Head of caudate nucleus (tissue), 42 donors: ENCODE measurements around the gene OR10G4.
"Not testable (repeated sequence)": the region's sequence is repeated elsewhere in the genome, so short reads cannot be mapped to it uniquely, and the experiment has no call there.

Experiments used
- DNase-seq, 42 donors: peaks; one replicate each; pipeline versions ENCODE4 v3.0.0 to v3.0.0-alpha.2; 2020 to 2021; ENCODE audit warnings: mixed read lengths in 7 of 42
- intact Hi-C: fragments of 100-400 bp; cut with DNase I; formaldehyde crosslinking; loops from one replicate; pipeline ENCODE4 v1.15.0; 2022

Gene OR10G4, protein sequence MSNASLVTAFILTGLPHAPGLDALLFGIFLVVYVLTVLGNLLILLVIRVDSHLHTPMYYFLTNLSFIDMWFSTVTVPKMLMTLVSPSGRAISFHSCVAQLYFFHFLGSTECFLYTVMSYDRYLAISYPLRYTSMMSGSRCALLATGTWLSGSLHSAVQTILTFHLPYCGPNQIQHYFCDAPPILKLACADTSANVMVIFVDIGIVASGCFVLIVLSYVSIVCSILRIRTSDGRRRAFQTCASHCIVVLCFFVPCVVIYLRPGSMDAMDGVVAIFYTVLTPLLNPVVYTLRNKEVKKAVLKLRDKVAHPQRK

GRCh38 chr11:124012697-124013096 lies at the start of gene OR10G4:
Gene OR10G4 (plus strand): TSS chr11:124012997. CDS start chr11:124015575, 2,578 bp downstream.
- DNase-seq, result no peak
- intact Hi-C loops, result no loop called here

- no peak for DNase-seq
- intact Hi-C loops, result no loop called here
Measured at GRCh38 chr11:123973816-123974215, 39.0 kb upstream of the OR10G4 start.

- intact Hi-C loops, result no loop called here
- no peak for DNase-seq
Measured at GRCh38 chr11:123976770-123977560, 35.8 kb upstream of the OR10G4 start.

DNA sequence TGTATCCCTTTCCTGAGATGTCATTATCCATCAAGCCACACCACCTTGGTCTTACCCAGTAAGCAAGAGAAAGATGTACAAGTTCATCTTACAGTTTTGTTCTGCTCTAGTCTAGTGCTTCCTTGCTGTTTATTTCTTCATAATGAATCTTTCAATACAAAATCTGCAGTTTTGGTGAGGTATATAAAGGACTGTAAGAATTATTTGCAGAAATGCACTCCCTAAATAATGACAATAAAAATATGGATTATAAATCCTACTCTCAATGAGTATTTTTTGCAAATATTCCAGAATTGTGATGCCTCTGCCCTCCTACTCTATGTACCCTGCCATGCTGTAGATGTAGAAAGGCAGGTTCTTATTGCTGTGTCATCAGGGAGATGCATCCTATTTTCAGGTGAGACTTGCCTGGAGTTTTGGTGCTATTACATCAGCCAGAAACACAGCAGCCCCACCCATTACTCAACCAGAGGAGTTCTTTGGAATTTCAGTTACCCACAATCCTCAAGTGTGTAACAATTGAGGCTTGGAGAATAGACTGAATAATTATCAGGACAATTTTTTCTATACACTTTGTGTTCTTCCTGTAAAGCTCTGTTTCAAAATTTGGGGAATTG lies 35.0 kb upstream of the OR10G4 start, which contains the start of gene OR10S1:
Gene OR10S1, minus strand, starts transcription at position 51 of the 617 bp plus-strand sequence. CDS start 117 bp downstream, outside the sequence.
- intact Hi-C loops, result no loop called here

GRCh38 chr11:123979311-123979710 lies 33.5 kb upstream of the OR10G4 start:
- DNase-seq, result no peak
- intact Hi-C loops, result no loop called here

More for the DNA sequence above, 35.0 kb upstream of the OR10G4 start, which contains the start of gene OR10S1:
- DNase-seq, result no peak

DNA sequence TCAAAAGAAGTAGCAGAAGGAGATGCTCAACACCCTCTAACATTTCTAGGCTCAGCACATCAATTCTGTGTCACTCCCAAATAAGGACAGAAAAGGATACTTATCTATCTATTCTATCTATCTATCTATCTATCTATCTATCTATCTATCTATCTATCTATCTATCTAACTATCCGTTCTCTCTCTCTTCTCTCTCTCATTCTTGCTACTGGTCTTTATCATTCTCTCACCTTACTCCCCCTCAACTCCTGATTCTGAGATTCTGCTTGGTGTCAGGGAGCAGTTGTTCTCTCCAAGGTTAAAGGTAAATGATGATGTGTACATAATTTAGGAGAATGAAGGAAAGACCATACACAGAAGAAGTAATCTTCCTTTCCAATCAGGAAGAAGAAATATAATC lies 17.7 kb upstream of the OR10G4 start, which contains the start of gene OR10G6:
Gene OR10G6, minus strand, starts transcription at position 43 of the 400 bp plus-strand sequence. Its CDS starts 0 bp downstream, at position 43.
- intact Hi-C loops, result no loop called here
- no peak for DNase-seq

GRCh38 chr11:124015837-124016236 lies 3.0 kb downstream of the OR10G4 start:
- intact Hi-C loops, DNase-seq: not testable (repeated sequence)

- intact Hi-C loops, result no loop called here
- DNase-seq, result no peak
Measured at GRCh38 chr11:124026498-124026897, 13.7 kb downstream of the OR10G4 start, which contains the start of gene OR10G8. Gene OR10G8 (plus strand): TSS chr11:124026798. CDS start chr11:124029623, 2,825 bp downstream.

GRCh38 chr11:124036666-124037065 lies 23.9 kb downstream of the OR10G4 start:
- no peak for DNase-seq
- intact Hi-C loops, result no loop called here

DNA sequence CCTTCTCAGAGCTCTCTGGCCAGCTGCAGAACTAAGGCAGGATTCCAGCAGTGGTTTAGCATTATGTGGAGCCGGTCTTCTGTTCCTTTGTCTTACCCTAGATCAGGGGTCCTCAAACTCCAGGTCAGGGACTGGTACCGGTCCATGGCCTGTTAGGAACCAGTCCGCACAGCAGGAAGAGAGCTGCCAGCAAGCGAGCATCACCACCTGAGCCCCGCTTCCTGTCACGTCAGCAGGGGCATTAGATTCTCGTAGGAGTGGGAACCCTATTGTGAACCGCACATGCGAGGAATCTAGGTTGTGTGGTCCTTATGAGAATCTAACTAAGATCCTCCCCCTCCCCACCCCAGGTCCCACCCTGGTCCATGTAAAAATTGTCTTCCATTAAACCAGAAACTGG lies 26.8 kb downstream of the OR10G4 start:
- intact Hi-C loops, result no loop called here
- no peak for DNase-seq

DNA sequence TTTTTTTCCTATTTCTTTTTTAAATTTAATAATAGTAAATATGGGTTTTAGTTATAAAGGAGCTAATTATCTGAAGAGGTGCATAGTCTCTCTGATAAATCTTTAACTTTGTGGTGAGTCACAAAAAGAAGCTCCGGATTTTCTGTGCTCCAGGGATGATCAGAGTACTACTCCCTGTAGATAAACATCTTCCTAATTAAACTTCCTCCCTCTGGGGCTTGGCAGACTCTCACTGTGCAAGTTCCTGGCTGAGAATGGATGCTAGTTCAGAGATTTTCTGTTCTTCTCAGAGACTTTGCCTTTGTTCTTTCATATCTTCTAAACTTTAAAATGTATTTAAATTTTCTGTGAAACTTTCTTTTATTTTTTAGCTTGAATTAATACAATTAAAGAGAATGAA lies 28.5 kb downstream of the OR10G4 start, which contains the start of gene OR10G7:
Gene OR10G7, minus strand, starts transcription at position 72 of the 400 bp plus-strand sequence. CDS start 2,324 bp downstream, outside the sequence.
- DNase-seq, result no peak
- intact Hi-C loops, result no loop called here

GRCh38 chr11:124043420-124043819 lies 30.6 kb downstream of the OR10G4 start:
- intact Hi-C loops, result no loop called here
- no peak for DNase-seq

- DNase-seq, result no peak
- intact Hi-C loops, result no loop called here
Measured at GRCh38 chr11:124050748-124051147, 38.0 kb downstream of the OR10G4 start.

DNA sequence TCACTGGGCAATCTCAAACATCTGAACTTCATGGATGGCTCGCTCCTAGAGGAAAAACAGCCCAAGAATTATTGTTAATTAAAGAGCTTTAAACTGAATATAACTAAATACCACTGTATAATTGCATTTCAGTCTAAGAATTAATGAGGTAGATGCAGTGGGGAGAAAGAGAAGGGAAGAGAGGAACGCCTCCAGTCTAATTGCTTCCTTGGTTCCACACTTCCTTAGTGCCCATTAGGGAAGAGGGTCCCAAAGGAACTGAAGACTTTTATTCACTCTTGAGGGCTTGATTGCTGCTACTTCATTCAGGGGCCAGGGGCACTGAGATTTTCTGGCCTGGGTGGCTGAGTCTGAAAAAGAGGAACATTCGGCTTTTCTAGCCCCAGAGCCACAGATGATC lies 40.2 kb downstream of the OR10G4 start:
- DNase-seq, result no peak
- intact Hi-C loops, result no loop called here
